Osteoblast (primary cell): Measurements from ENCODE around the gene LLGL2. TPM values are rescaled to one million over a fixed set of nuclear protein-coding genes. Genes with fewer than 3 reads are reported as not detected.

Source experiments
- DNase-seq: peaks from one replicate; pipeline ENCODE4 v3.0.0; 2011; ENCODE audit warnings: low spot score, mixed read lengths; ENCODE audit not compliant: insufficient read length; ENCODE audit errors: missing footprints
- H2AFZ ChIP-seq: 2 replicates; pipeline ENCODE4 v1.6.0; 2011; ENCODE audit warnings: mild to moderate bottlenecking, low read length
- H3K27ac ChIP-seq: 2 replicates; pipeline ENCODE4 v1.5.1; 2011; ENCODE audit warnings: mild to moderate bottlenecking, low read depth, low read length, moderate library complexity
- H3K27me3 ChIP-seq: 2 replicates; pipeline ENCODE4 v1.6.0; 2012; ENCODE audit warnings: mild to moderate bottlenecking, control low read depth, inconsistent platforms, low read length, moderate library complexity; ENCODE audit not compliant: insufficient read depth
- H3K36me3 ChIP-seq: 2 replicates; pipeline ENCODE4 v1.5.1; 2011; ENCODE audit warnings: mild to moderate bottlenecking, low read length, control low read depth, moderate library complexity; ENCODE audit not compliant: insufficient read depth
- H3K4me1 ChIP-seq: 2 replicates; pipeline ENCODE4 v1.5.1; 2011; ENCODE audit warnings: mild to moderate bottlenecking, low read length, control low read depth, moderate library complexity; ENCODE audit not compliant: insufficient read depth
- H3K4me2 ChIP-seq: 2 replicates; pipeline ENCODE4 v1.6.0; 2011; ENCODE audit warnings: mild to moderate bottlenecking, low read length; ENCODE audit not compliant: insufficient read depth
- H3K4me3 ChIP-seq: fragments of 200-600 bp; sonication (generic); 3 replicates; pipeline ENCODE4 v1.5.1; 2012; ENCODE audit warnings: mild to moderate bottlenecking, low read length, inconsistent platforms; ENCODE audit not compliant: insufficient read depth
- H3K79me2 ChIP-seq: 2 replicates; pipeline ENCODE4 v1.6.0; 2012; ENCODE audit warnings: mild to moderate bottlenecking, low read length, control low read depth, inconsistent platforms; ENCODE audit not compliant: insufficient read depth
- H3K9me3 ChIP-seq: 2 replicates; pipeline ENCODE4 v1.5.1; 2011; ENCODE audit warnings: low read depth, low read length, control low read depth
- H4K20me1 ChIP-seq: 2 replicates; pipeline ENCODE4 v1.6.0; 2012; ENCODE audit warnings: mild to moderate bottlenecking, low read length, control low read depth; ENCODE audit not compliant: insufficient read depth
- CTCF ChIP-seq: IDR thresholded peaks from 2 replicates; pipeline ENCODE4 v1.5.1; 2011; ENCODE audit warnings: mild to moderate bottlenecking, low read depth, low read length, moderate library complexity; ENCODE audit errors: extremely low read depth
- total RNA-seq: library from RNA; depleted of rRNA; stranded (reverse); fragments of >200 nt; gene quantifications from 2 replicates; pipeline ENCODE4 v1.2.3, GENCODE V29; 2012

LLGL2 gene
- total RNA-seq, 1 donor, result 0.36 TPM

GRCh38 chr17:75573540-75573957 lies 48.1 kb downstream of the LLGL2 start:
- Histone ChIP-seq H3K27me3 (no peaks in the 10 kb centered on the region), H3K4me2 (no peak overlapping the region), H3K36me3 (no peaks in the 10 kb centered on the region), H2AFZ (no peak overlapping the region), H3K79me2 (no peaks in the 10 kb centered on the region), H3K4me1 (no peaks in the 10 kb centered on the region), H3K4me3 (no peak overlapping the region), H4K20me1 (no peaks in the 10 kb centered on the region), H3K27ac (no peak overlapping the region), H3K9me3 (no peaks in the 10 kb centered on the region)
- no peak for TF ChIP-seq CTCF
- DNase-seq, result no peak

- no peaks in the 10 kb centered on the region for H3K4me1 ChIP-seq
- H3K9me3 ChIP-seq, result no peaks in the 10 kb centered on the region
- no peak overlapping the region for H3K27ac ChIP-seq
- no peaks in the 10 kb centered on the region for H4K20me1 ChIP-seq
- H3K27me3 ChIP-seq, result no peaks in the 10 kb centered on the region
- no peak overlapping the region for H2AFZ ChIP-seq
- no peak for TF ChIP-seq CTCF
- H3K4me3 ChIP-seq, result no peak overlapping the region
- H3K36me3 ChIP-seq, result no peaks in the 10 kb centered on the region
- DNase-seq, result no peak
- H3K4me2 ChIP-seq, result no peak overlapping the region
- H3K79me2 ChIP-seq, result no peaks in the 10 kb centered on the region
Measured at GRCh38 chr17:75573994-75574393, 48.5 kb downstream of the LLGL2 start.

GRCh38 chr17:75574404-75575036 lies 49.0 kb downstream of the LLGL2 start:
- H3K27ac ChIP-seq, result no peak overlapping the region
- no peak overlapping the region for H3K4me3 ChIP-seq
- TF ChIP-seq CTCF, result no peak
- H3K36me3 ChIP-seq, result no peaks in the 10 kb centered on the region
- no peaks in the 10 kb centered on the region for H3K9me3 ChIP-seq
- no peak overlapping the region for H2AFZ ChIP-seq
- H3K79me2 ChIP-seq, result no peaks in the 10 kb centered on the region
- H3K4me2 ChIP-seq, result no peak overlapping the region
- H3K27me3 ChIP-seq, result no peaks in the 10 kb centered on the region
- no peak for DNase-seq
- no peaks in the 10 kb centered on the region for H4K20me1 ChIP-seq
- no peaks in the 10 kb centered on the region for H3K4me1 ChIP-seq

GRCh38 chr17:75575197-75575596 lies 49.7 kb downstream of the LLGL2 start:
- H2AFZ ChIP-seq, result no peak overlapping the region
- no peak for TF ChIP-seq CTCF
- H3K9me3 ChIP-seq, result no peaks in the 10 kb centered on the region
- no peak overlapping the region for H3K4me2 ChIP-seq
- DNase-seq, result peak; percentile 81
- H3K4me1 ChIP-seq, result no peaks in the 10 kb centered on the region
- H4K20me1 ChIP-seq, result no peaks in the 10 kb centered on the region
- no peaks in the 10 kb centered on the region for H3K79me2 ChIP-seq
- H3K27me3 ChIP-seq, result no peaks in the 10 kb centered on the region
- H3K36me3 ChIP-seq, result no peaks in the 10 kb centered on the region
- H3K4me3 ChIP-seq, result no peak overlapping the region
- no peak overlapping the region for H3K27ac ChIP-seq
